Hematopoietic multipotent progenitor cell treated with erythropoietin and hydrocortisone succinate and interleukin-3 and kit ligand, for 15 days (in vitro differentiated cells): ENCODE results near the gene NARS2.
"Not testable (repeated sequence)": the region's sequence is repeated elsewhere in the genome, so short reads cannot be mapped to it uniquely, and the experiment has no call there.

ENCODE experiments used
- DNase-seq: peaks from one replicate; pipeline ENCODE4 v3.0.0-alpha.2; 2015; ENCODE audit warnings: low spot score

Gene NARS2

DNA sequence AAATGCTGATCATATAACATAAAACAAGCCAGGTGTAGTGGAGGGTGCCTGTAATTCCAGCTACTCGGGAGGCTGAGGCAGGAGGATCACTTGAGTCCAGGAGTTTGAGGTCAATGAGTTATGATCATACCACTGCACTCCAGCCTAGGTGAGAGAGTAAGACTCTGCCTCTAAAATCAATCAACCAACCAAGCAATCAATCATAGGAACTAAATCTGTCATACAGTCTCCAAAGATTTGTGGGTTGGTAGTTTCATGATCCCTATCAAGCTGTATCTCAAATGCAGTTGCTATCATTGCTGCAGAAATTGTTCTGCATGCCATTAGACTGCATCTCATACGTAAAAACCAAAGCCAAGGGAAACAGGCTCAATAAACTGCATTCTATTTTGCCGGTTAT, 33.1 kb downstream of the NARS2 start:
- DNase-seq: no peak

DNA sequence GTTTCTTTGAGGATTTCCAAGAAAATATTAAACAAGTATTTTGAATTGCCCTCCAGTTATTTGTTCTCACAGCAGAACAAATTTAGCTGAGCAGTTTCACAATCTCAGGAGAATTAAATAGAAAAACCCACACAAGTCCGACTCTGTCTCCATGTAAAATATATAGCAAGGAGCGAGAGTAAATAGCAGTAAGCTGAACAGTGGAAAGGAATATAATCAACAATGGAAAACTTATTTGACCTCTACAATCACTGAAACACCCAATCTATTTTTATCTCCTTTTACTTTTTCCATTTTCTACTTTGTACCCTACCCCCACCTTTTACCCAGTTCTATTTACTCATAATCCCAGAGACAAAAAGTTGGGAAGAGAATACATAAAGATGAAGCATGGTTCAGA, 34.4 kb downstream of the NARS2 start:
- no peak for DNase-seq

DNA sequence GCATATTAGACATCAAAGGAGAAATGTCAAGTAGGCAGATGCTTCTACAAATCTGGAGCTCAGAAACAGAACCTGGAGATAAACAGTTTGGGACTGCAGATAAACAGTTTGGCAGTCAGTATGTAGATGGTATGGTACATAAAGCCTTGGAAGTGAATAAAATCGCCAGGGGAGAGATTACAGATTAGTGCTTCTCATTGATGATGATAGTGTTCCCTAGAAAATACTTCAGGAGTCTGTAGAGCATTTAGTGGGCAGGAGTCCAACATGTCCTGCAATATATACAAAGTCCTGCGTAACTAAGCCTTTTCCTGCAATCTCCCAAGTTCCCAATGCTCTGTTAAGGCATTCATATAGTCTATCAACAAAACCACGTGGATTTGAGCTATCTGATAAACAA, 35.2 kb downstream of the NARS2 start:
- no peak for DNase-seq

GRCh38 chr11:78536933-78537332, 37.7 kb downstream of the NARS2 start:
- no peak for DNase-seq

DNA sequence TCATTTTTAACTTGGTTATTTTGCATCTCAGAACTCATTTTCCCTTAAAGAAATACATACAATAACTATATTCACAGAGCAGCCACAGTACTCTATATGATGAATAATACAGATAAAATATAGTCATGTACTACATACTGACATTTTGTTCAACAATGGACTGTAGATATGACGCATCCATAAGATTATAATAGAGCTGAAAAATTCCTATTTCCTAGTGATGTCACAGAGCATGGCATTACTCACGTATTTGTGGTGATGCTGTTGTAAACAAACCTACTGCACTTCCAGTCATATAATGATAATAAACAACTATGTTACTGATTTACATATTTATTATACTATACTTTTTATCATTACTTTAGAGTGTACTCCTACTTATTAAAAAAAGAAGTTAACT, 38.7 kb downstream of the NARS2 start:
- no peak for DNase-seq

GRCh38 chr11:78535027-78535426, 39.6 kb downstream of the NARS2 start:
- no peak for DNase-seq

- no peak for DNase-seq
These were observed 41.3 kb downstream of the NARS2 start for GRCh38 chr11:78533399-78533798.

- DNase-seq: no peak
These were observed 41.7 kb downstream of the NARS2 start for GRCh38 chr11:78532991-78533390.

DNA sequence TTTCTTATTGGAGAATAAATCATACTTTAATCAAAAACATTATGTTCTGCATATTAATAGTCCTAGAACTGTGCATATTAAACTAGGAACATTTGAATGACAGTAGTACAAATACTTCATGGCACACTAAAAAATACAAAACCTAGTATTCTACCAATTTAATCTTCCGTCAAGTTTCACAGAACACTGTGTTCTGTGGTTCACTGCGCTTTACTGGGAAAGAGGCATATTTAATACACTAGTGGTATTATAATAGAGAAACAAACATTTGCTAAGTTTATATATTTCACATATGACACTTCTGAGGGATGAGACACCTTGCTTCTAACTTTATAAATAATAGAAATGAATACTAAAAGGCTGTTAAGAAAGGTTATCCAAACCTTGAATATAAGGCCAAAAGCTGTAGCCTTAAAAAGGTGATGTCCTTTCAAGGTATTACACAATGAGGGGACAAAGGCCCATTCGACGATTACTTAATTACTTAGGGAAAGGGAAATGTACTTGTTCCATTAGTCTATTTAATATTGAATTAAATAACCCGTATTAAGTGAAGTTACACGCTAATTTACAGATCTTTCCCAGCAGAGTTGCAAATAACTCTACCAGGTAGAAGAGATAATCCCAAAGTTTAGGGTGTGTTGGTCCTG, 48.0 kb downstream of the NARS2 start:
- DNase-seq: no peak

- no peak for DNase-seq
These were observed 48.9 kb downstream of the NARS2 start for GRCh38 chr11:78525720-78526119.

GRCh38 chr11:78520230-78520629, 54.4 kb downstream of the NARS2 start:
- DNase-seq: no peak

- DNase-seq: no peak
These were observed 58.4 kb downstream of the NARS2 start for GRCh38 chr11:78516281-78516680.

DNA sequence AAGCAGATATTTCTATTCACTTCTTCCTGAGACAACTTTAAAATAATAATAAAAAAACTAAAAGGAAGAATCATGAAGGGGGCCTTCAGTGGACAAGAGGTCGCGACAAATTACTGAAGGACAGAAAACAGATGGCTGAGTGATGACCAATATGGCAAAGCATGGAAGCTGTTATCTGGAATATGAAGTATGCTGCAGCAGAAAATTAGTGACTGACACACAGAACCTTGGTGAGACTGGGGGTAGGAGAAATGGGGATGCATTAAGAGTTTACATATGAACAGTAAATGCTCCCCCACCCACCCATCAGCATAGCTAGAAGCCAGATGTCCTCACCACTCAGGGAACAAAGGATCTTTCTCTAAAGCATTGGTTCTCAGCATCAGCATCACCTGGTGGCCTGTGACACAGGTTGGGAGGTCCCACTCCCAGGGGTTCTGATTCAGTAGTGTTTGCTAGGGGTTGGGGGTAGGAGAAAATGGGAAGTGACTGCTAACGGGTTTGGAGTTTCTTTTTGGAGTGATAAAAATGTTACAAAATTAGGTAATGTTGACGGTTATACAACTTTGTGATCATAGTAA, 59.7 kb downstream of the NARS2 start:
- DNase-seq: no peak

GRCh38 chr11:78513085-78513484, 61.6 kb downstream of the NARS2 start:
- DNase-seq: not testable (repeated sequence)

DNA sequence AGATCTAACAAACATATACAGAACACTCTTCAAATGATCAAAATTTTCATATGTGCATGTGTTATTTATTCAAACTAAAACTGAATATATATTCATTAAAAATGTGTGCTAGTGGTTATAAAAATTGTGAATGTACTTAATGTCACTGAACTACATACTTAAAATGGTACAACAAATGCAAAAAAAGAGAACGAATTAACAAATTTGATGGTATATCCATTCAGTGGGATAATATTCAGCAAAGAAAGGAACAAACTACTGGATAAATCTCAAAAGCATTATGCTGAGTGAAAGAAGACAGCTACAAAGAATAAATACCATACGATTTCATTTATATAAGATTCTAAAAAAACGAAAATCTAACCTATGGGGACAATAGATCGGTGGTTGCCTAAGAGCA, 64.1 kb downstream of the NARS2 start:
- DNase-seq: no peak

GRCh38 chr11:78510025-78510596, 64.6 kb downstream of the NARS2 start:
- DNase-seq: no peak

- no peak for DNase-seq
These were observed 70.0 kb downstream of the NARS2 start for GRCh38 chr11:78504708-78505107.

GRCh38 chr11:78504181-78504580, 70.5 kb downstream of the NARS2 start:
- peak; percentile 22 for DNase-seq

- no peak for DNase-seq
These were observed 74.7 kb downstream of the NARS2 start for GRCh38 chr11:78499971-78500370.

GRCh38 chr11:78497293-78497692, 77.4 kb downstream of the NARS2 start:
- DNase-seq: no peak

DNA sequence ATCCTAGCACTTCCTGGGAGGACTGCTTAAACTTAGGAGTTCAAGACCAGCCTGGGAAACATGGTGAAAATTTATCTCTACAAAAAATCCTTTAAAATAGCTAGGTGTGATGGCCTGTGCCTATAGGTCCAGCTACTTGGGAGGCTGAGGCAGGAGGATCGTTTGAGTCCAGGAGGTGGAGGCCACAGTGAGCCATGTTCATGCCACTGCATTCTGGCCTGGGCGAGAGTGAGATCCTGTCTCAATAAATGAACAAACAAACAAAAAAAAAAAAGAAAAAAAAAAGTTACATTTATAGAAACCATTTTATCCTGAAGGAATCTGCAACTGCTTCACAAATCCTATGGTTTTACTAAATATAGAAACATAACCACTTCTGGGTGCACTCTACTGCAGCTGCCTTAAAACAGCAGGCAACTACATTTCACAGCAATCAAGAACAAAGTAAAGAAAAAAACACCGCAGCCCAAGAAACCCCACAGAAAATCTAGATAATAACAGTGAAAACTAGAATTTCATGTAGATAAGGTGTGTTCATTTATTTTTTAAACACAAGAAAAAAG, 81.2 kb downstream of the NARS2 start:
- no peak for DNase-seq

GRCh38 chr11:78492973-78493372, 81.7 kb downstream of the NARS2 start:
- DNase-seq: no peak

DNA sequence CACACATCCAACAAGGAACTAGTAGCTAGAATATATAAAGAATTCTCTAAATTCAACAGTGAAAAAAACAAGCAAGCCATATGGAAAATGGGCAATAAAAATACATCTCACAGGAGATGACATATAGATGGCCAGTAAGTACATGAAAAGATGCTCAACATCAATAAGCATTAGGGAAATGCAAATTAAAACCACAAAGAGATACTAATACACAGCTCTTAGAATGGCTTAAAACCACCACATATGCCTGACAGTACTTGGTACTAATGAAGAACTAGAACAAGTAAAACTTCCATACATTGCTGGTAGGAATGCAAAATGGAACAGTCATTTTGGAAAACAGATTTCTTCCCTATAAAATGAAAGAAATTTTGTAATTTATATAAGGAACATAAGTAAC, 85.5 kb downstream of the NARS2 start:
- DNase-seq: no peak

DNA sequence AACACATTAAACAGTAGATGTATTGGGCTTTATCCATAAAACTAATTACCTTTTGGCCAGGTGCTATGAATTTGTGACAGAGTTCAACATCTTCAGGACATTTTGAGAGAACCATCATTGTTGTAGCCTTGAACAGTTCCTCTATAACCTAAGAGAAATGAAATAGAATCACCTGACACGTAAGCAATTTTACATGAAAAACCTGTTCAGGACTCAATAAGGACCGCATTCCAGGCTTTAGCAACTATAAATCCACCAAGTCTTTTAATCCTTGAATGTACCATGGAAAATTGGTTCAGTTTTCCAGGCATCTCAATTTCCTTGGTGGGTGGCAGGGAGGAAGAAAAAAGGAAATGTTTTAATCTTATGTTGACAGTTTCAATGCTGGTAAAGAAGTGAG, 96.1 kb downstream of the NARS2 start:
- DNase-seq: no peak
